GM21360 (cell line): ENCODE data around the gene OR11L1.

ENCODE experiments used
- ATAC-seq: cut with Tn5 transposase; IDR thresholded peaks from one replicate; pipeline ENCODE4 v1.9.1; 2021; ENCODE audit warnings: mild to moderate bottlenecking, moderate library complexity; ENCODE audit not compliant: unreplicated experiment

Gene OR11L1

DNA sequence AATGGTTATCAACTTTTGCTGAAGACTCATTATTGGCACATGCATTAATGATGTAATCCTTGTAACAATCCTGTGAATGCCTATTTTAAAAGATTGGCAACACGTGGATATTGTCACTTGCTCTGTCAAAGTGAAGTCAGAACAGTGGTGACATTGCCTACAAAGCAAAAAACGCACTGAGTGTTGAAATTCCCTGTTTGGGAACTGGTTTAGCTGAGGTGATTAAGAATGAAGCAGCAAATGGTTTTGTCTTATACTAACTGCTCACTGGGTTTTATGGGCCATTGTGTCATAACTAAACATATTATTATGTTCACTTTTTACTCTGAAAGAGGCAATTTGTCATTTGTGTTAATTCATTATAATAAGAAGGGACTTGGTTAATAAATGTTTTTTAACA lies 29.1 kb downstream of the OR11L1 start:
- no peak for ATAC-seq

DNA sequence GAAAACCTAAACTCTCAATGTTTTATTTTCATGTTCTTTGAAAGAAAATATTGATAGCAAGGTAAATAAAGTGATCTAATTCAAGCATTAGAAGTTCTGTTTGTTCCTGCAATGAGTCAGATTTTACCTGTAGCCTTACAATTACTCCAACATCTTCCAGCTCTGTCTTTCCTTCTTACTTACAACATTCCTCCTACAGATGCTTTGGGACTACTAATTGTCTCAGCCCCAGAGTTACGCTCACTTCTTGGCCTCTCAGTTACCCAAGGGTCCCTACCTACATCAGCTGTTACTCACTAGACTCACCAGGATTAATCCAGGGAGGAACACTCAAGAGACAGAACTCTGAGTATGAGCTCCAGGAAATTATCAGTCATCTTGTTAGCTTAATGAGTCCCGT lies 44.2 kb downstream of the OR11L1 start:
- ATAC-seq, result no peak
